ENCODE data around the gene PDE8A. TPM values are rescaled to one million over a fixed set of nuclear protein-coding genes. Genes with fewer than 3 reads are reported as not detected.

The PDE8A gene
- total RNA-seq, 2 experiments from 2014 or later, result 23.2 to 24.4 TPM

- no peak overlapping the region for H3K27ac Mint-ChIP-seq
- no peak overlapping the region for H3K4me3 Mint-ChIP-seq
- ChIA-PET CTCF (no interaction called here), POLR2A (no interaction called here)
- intact Hi-C loops (cut with micrococcal nuclease), result no loop called here
- H3K27me3 Mint-ChIP-seq, result no peaks in the 10 kb centered on the region
- no peaks in the 10 kb centered on the region for H3K9me3 Mint-ChIP-seq
- H3K36me3 Mint-ChIP-seq (ENCODE audit: low read depth), result peaks cover 24% of the 10 kb centered on the region
- ATAC-seq (no peak), DNase-seq (no peak)
- no peak for TF ChIP-seq CTCF (IDR thresholded peaks at IDR 0.05)
- H3K4me1 Mint-ChIP-seq (ENCODE audit: low read depth), result no peaks in the 10 kb centered on the region
Measured at GRCh38 chr15:85091990-85092389, 110.3 kb downstream of the PDE8A start.

- CTCF ChIA-PET, result interaction anchor here (1.1 to 1.2 kb wide), 2 partner anchors 15 to 26 kb away, joined by 3 read pairs; no protein-coding TSS in a partner anchor
- no peak for TF ChIP-seq CTCF (IDR thresholded peaks at IDR 0.05)
- intact Hi-C loops (cut with micrococcal nuclease), result no loop called here
- Mint-ChIP-seq H3K27ac (no peak overlapping the region), H3K36me3 (ENCODE audit: low read depth) (peaks cover 14% of the 10 kb centered on the region), H3K9me3 (no peaks in the 10 kb centered on the region), H3K4me3 (no peak overlapping the region), H3K4me1 (ENCODE audit: low read depth) (peaks cover 3% of the 10 kb centered on the region), H3K27me3 (no peaks in the 10 kb centered on the region)
- ATAC-seq (no peak), DNase-seq (no peak)
- POLR2A ChIA-PET, result no interaction called here
Measured at GRCh38 chr15:85094685-85095084, 113.0 kb downstream of the PDE8A start.

GRCh38 chr15:85095566-85095965, 113.9 kb downstream of the PDE8A start:
- peaks cover 13% of the 10 kb centered on the region for H3K36me3 Mint-ChIP-seq (ENCODE audit: low read depth)
- peaks cover 3% of the 10 kb centered on the region for H3K4me1 Mint-ChIP-seq (ENCODE audit: low read depth)

GRCh38 chr15:85097250-85097649, 115.6 kb downstream of the PDE8A start:
- no peaks in the 10 kb centered on the region for H3K9me3 Mint-ChIP-seq
- H3K27ac Mint-ChIP-seq, result no peak overlapping the region
- DNase-seq (no peak), ATAC-seq (no peak)
- H3K36me3 Mint-ChIP-seq (ENCODE audit: low read depth), result peaks cover 13% of the 10 kb centered on the region
- ChIA-PET POLR2A (interaction anchor here (1.1 kb wide), 1 partner anchor 476 kb away, joined by 3 read pairs; no protein-coding TSS in a partner anchor), CTCF (no interaction called here)
- peaks cover 3% of the 10 kb centered on the region for H3K4me1 Mint-ChIP-seq (ENCODE audit: low read depth)
- no peak for TF ChIP-seq CTCF (IDR thresholded peaks at IDR 0.05)
- H3K27me3 Mint-ChIP-seq, result no peaks in the 10 kb centered on the region
- intact Hi-C loops (cut with micrococcal nuclease), result no loop called here
- H3K4me3 Mint-ChIP-seq, result no peak overlapping the region

More at GRCh38 chr15:85095566-85095965, 113.9 kb downstream of the PDE8A start:
- no peak for DNase-seq
- ATAC-seq, result no peak
- Mint-ChIP-seq H3K27me3 (no peaks in the 10 kb centered on the region), H3K27ac (no peak overlapping the region), H3K4me3 (no peak overlapping the region), H3K9me3 (no peaks in the 10 kb centered on the region)
- CTCF ChIA-PET, result interaction anchor here (1.1 kb wide), 1 partner anchor 25 kb away, joined by 3 read pairs; no protein-coding TSS in a partner anchor
- no peak for TF ChIP-seq CTCF (IDR thresholded peaks at IDR 0.05)
- POLR2A ChIA-PET, result no interaction called here
- intact Hi-C loops (cut with micrococcal nuclease), result no loop called here

DNA sequence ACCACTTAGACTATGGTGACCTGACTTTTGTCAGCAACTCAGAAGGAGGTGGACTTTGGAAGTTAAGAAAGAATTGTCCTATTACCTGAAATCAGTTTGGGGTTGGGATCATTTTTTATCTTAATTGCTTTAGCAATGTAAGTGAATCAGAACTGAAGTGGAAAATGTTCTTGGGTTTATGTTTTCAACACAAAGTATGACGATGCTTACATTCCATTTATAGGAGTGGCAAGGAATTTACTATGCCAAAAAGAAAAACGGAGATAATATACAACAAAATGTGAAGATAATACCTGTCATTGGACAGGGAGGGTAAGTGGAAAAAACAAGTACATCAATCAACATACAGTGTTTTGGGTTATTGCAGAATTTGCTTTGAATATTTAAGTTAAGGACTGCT, 116.1 kb downstream of the PDE8A start:
- Mint-ChIP-seq H3K4me1 (ENCODE audit: low read depth) (peaks cover 3% of the 10 kb centered on the region), H3K4me3 (no peak overlapping the region), H3K36me3 (ENCODE audit: low read depth) (peaks cover 13% of the 10 kb centered on the region), H3K27ac (no peak overlapping the region), H3K27me3 (no peaks in the 10 kb centered on the region), H3K9me3 (no peaks in the 10 kb centered on the region)
- ATAC-seq, result no peak
- intact Hi-C loops (cut with micrococcal nuclease), result no loop called here
- ChIA-PET POLR2A (no interaction called here), CTCF (no interaction called here)
- no peak for TF ChIP-seq CTCF (IDR thresholded peaks at IDR 0.05)
- no peak for DNase-seq
